GM21367 (cell line): ENCODE data around the gene SGCA.

Source experiments
- ATAC-seq: cut with Tn5 transposase; IDR thresholded peaks from one replicate; pipeline ENCODE4 v1.9.1; 2021; ENCODE audit not compliant: unreplicated experiment

SGCA gene

GRCh38 chr17:50181591-50182560 is 16.1 kb downstream of the SGCA start:
- no peak for ATAC-seq

GRCh38 chr17:50182783-50183420 is 17.1 kb downstream of the SGCA start:
- no peak for ATAC-seq

GRCh38 chr17:50183421-50183994 is 17.7 kb downstream of the SGCA start:
- no peak for ATAC-seq

GRCh38 chr17:50184064-50184463 is 18.3 kb downstream of the SGCA start:
- ATAC-seq = no peak

GRCh38 chr17:50184611-50185398 is 19.0 kb downstream of the SGCA start:
- ATAC-seq = no peak

- no peak for ATAC-seq
Measured at GRCh38 chr17:50185631-50186471, 20.0 kb downstream of the SGCA start.

- ATAC-seq = no peak
Measured at GRCh38 chr17:50186661-50187393, 21.0 kb downstream of the SGCA start.

GRCh38 chr17:50187394-50187725 is 21.6 kb downstream of the SGCA start:
- no peak for ATAC-seq

- no peak for ATAC-seq
Measured at GRCh38 chr17:50187751-50188530, 22.1 kb downstream of the SGCA start.

GRCh38 chr17:50188531-50188920 is 22.7 kb downstream of the SGCA start:
- ATAC-seq = no peak

- no peak for ATAC-seq
Measured at GRCh38 chr17:50188921-50189549, 23.2 kb downstream of the SGCA start.

- ATAC-seq = no peak
Measured at GRCh38 chr17:50189550-50190292, 23.9 kb downstream of the SGCA start.

GRCh38 chr17:50190293-50190602 is 24.4 kb downstream of the SGCA start:
- ATAC-seq = no peak

GRCh38 chr17:50190603-50191358 is 25.0 kb downstream of the SGCA start:
- no peak for ATAC-seq

GRCh38 chr17:50191359-50192143 is 25.7 kb downstream of the SGCA start:
- ATAC-seq = no peak

GRCh38 chr17:50192144-50192617 is 26.4 kb downstream of the SGCA start:
- no peak for ATAC-seq
